ENCODE data around the gene ASAP2. TPM values are rescaled to one million over a fixed set of nuclear protein-coding genes. Genes with fewer than 3 reads are reported as not detected.

Gene ASAP2
- polyA plus RNA-seq, 1 donor from 2014 or later, result 41.0 TPM

- H3K27ac ChIP-seq (ENCODE audit: low read length), result no peak overlapping the region
- TF ChIP-seq TAF1 (IDR thresholded peaks at IDR 0.05; ENCODE audit: low read depth) (no peak), EZH2 (IDR thresholded peaks at IDR 0.05; ENCODE audit: borderline replicate concordance, insufficient read depth, low read length, poor library complexity, severe bottlenecking) (no peak)
- H2AFZ ChIP-seq (ENCODE audit: low read depth, low read length), result no peak overlapping the region
- H3K4me3 ChIP-seq (ENCODE audit: low read length), result no peak overlapping the region
- no peaks in the 10 kb centered on the region for H3K27me3 ChIP-seq (ENCODE audit: insufficient read depth, low read depth, low read length)
- no peak overlapping the region for H3K9ac ChIP-seq (ENCODE audit: low read length)
- H3K4me2 ChIP-seq (ENCODE audit: low read length), result no peak overlapping the region
- H3K79me2 ChIP-seq (replicated peaks; ENCODE audit: insufficient read depth, low read length), result peaks cover 4% of the 10 kb centered on the region
- H3K36me3 ChIP-seq (ENCODE audit: insufficient read depth, low read length), result no peaks in the 10 kb centered on the region
- H4K20me1 ChIP-seq (ENCODE audit: insufficient read depth), result no peaks in the 10 kb centered on the region
- no peaks in the 10 kb centered on the region for H3K9me2 ChIP-seq (ENCODE audit: insufficient read depth, low read length)
- no peaks in the 10 kb centered on the region for H3K9me3 ChIP-seq (ENCODE audit: low read length)
- H3F3A ChIP-seq (ENCODE audit: insufficient read depth, low read length, poor library complexity, severe bottlenecking), result no peaks in the 10 kb centered on the region
These were observed 80.9 kb downstream of the ASAP2 start for GRCh38 chr2:9287400-9288045.

GRCh38 chr2:9288233-9288632 lies 81.6 kb downstream of the ASAP2 start:
- no peaks in the 10 kb centered on the region for H3F3A ChIP-seq (ENCODE audit: insufficient read depth, low read length, poor library complexity, severe bottlenecking)
- peaks cover 4% of the 10 kb centered on the region for H3K79me2 ChIP-seq (replicated peaks; ENCODE audit: insufficient read depth, low read length)
- no peaks in the 10 kb centered on the region for H3K9me2 ChIP-seq (ENCODE audit: insufficient read depth, low read length)
- H3K27me3 ChIP-seq (ENCODE audit: insufficient read depth, low read depth, low read length), result no peaks in the 10 kb centered on the region
- H2AFZ ChIP-seq (ENCODE audit: low read depth, low read length), result no peak overlapping the region
- H3K9me3 ChIP-seq (ENCODE audit: low read length), result no peaks in the 10 kb centered on the region
- no peaks in the 10 kb centered on the region for H4K20me1 ChIP-seq (ENCODE audit: insufficient read depth)
- TF ChIP-seq POLR2AphosphoS5 (IDR thresholded peaks at IDR 0.05), result no peak
- no peak for TF ChIP-seq TAF1 (IDR thresholded peaks at IDR 0.05; ENCODE audit: low read depth)
- TF ChIP-seq RAD21 (conservative IDR thresholded peaks at IDR 0.05), result no peak
- TF ChIP-seq SMC3 (conservative IDR thresholded peaks at IDR 0.05; ENCODE audit: poor library complexity), result no peak
- H3K36me3 ChIP-seq (ENCODE audit: insufficient read depth, low read length), result no peaks in the 10 kb centered on the region
- H3K27ac ChIP-seq (ENCODE audit: low read length), result no peak overlapping the region
- no peak overlapping the region for H3K4me3 ChIP-seq (ENCODE audit: low read length)
- H3K9ac ChIP-seq (ENCODE audit: low read length), result no peak overlapping the region
- no peak overlapping the region for H3K4me2 ChIP-seq (ENCODE audit: low read length)

GRCh38 chr2:9288681-9289338 lies 82.2 kb downstream of the ASAP2 start:
- TF ChIP-seq EZH2 (IDR thresholded peaks at IDR 0.05; ENCODE audit: borderline replicate concordance, insufficient read depth, low read length, poor library complexity, severe bottlenecking) (no peak), RAD21 (conservative IDR thresholded peaks at IDR 0.05) (no peak), POLR2AphosphoS5 (IDR thresholded peaks at IDR 0.05) (no peak), TAF1 (IDR thresholded peaks at IDR 0.05; ENCODE audit: low read depth) (no peak), SMC3 (conservative IDR thresholded peaks at IDR 0.05; ENCODE audit: poor library complexity) (no peak), MXI1 (conservative IDR thresholded peaks at IDR 0.05; ENCODE audit: poor library complexity, severe bottlenecking) (no peak), CTCF (IDR thresholded peaks at IDR 0.05; ENCODE audit: poor library complexity, severe bottlenecking) (no peak), EP300 (conservative IDR thresholded peaks at IDR 0.05; ENCODE audit: poor library complexity, severe bottlenecking) (no peak), REST (IDR thresholded peaks at IDR 0.05; ENCODE audit: borderline replicate concordance) (no peak)
- H3K9ac ChIP-seq (ENCODE audit: low read length), result no peak overlapping the region

More at GRCh38 chr2:9288681-9289338, 82.2 kb downstream of the ASAP2 start:
- H3K27ac ChIP-seq (ENCODE audit: low read length), result no peak overlapping the region
- H3K27me3 ChIP-seq (ENCODE audit: insufficient read depth, low read depth, low read length), result no peaks in the 10 kb centered on the region
- H3K79me2 ChIP-seq (replicated peaks; ENCODE audit: insufficient read depth, low read length), result peaks cover 4% of the 10 kb centered on the region
- H3K4me3 ChIP-seq (ENCODE audit: low read length), result no peak overlapping the region
- no peaks in the 10 kb centered on the region for H3K9me2 ChIP-seq (ENCODE audit: insufficient read depth, low read length)
- H3K9me3 ChIP-seq (ENCODE audit: low read length), result no peaks in the 10 kb centered on the region
- no peaks in the 10 kb centered on the region for H3F3A ChIP-seq (ENCODE audit: insufficient read depth, low read length, poor library complexity, severe bottlenecking)
- no peak overlapping the region for H2AFZ ChIP-seq (ENCODE audit: low read depth, low read length)
- H4K20me1 ChIP-seq (ENCODE audit: insufficient read depth), result no peaks in the 10 kb centered on the region
- H3K36me3 ChIP-seq (ENCODE audit: insufficient read depth, low read length), result no peaks in the 10 kb centered on the region
- no peak overlapping the region for H3K4me2 ChIP-seq (ENCODE audit: low read length)
